Neural cell (in vitro differentiated cells): ENCODE measurements around the gene IL5RA.

Experiments used
- CTCF ChIP-seq: fragments of 450-650 bp; IDR thresholded peaks from 2 replicates; pipeline ENCODE4 v1.5.1; 2014; ENCODE audit warnings: antibody characterized with exemption, mild to moderate bottlenecking, moderate library complexity; ENCODE audit not compliant: poor library complexity, severe bottlenecking
- EP300 ChIP-seq: fragments of 450-650 bp; conservative IDR thresholded peaks from 2 replicates; pipeline ENCODE4 v1.6.1; 2014; ENCODE audit warnings: antibody characterized with exemption, mild to moderate bottlenecking, moderate library complexity; ENCODE audit not compliant: poor library complexity, severe bottlenecking
- MXI1 ChIP-seq: fragments of 450-650 bp; conservative IDR thresholded peaks from 2 replicates; pipeline ENCODE4 v1.6.1; 2014; ENCODE audit warnings: antibody characterized with exemption, mild to moderate bottlenecking; ENCODE audit not compliant: poor library complexity, severe bottlenecking
- POLR2AphosphoS5 ChIP-seq: IDR thresholded peaks from 2 replicates; pipeline ENCODE4 v1.6.1; 2012
- RAD21 ChIP-seq: fragments of 450-650 bp; conservative IDR thresholded peaks from 2 replicates; pipeline ENCODE4 v1.6.1; 2014; ENCODE audit warnings: antibody characterized with exemption, mild to moderate bottlenecking, moderate library complexity
- REST ChIP-seq: IDR thresholded peaks from 2 replicates; pipeline ENCODE4 v1.6.1; 2012; ENCODE audit warnings: borderline replicate concordance
- SMC3 ChIP-seq: fragments of 450-650 bp; conservative IDR thresholded peaks from 2 replicates; pipeline ENCODE4 v1.6.1; 2014; ENCODE audit warnings: antibody characterized with exemption, mild to moderate bottlenecking, moderate library complexity; ENCODE audit not compliant: poor library complexity
- TAF1 ChIP-seq: IDR thresholded peaks from 2 replicates; pipeline ENCODE4 v1.6.1; 2012; ENCODE audit warnings: low read depth

- TF ChIP-seq CTCF = no peak
- no peak for TF ChIP-seq TAF1
- TF ChIP-seq SMC3 = no peak
- no peak for TF ChIP-seq REST
- TF ChIP-seq RAD21 = no peak
- no peak for TF ChIP-seq MXI1
- TF ChIP-seq POLR2AphosphoS5 = no peak
- TF ChIP-seq EP300 = no peak
Measured at GRCh38 chr3:3084890-3085289, 25.3 kb downstream of the IL5RA start.
